ENCODE results near the gene VPS35L. TPM values are rescaled to one million over a fixed set of nuclear protein-coding genes. Genes with fewer than 3 reads are reported as not detected.
A peak's percentile ranks its signal among the peaks of the same experiment; 100 is the strongest.

The VPS35L gene
- total RNA-seq, 4 donors from 2014 or later = 41.4 to 68.1 (median 61.1) TPM

GRCh38 chr16:19605701-19606100, 50.2 kb downstream of the VPS35L start:
- Histone ChIP-seq H3K36me3 (peaks cover 0 to 71% (median 0%) of the 10 kb centered on the region in 3 donors), H3K4me3 (no peak overlapping the region), H3K27ac (peak overlapping the region in 1 of 4 donors; percentile 21), H3K27me3 (no peaks in the 10 kb centered on the region), H3K9me3 (no peaks in the 10 kb centered on the region), H3K4me1 (peaks cover 0 to 10% (median 0%) of the 10 kb centered on the region in 4 donors)
- no peak for TF ChIP-seq CTCF (IDR thresholded peaks at IDR 0.05)
- TF ChIP-seq POLR2A (IDR thresholded peaks at IDR 0.05) = no peak
- no peak for TF ChIP-seq EP300 (IDR thresholded peaks at IDR 0.05)
- no peak for DNase-seq (ENCODE audit: low spot score in 2 of 2)
- WGBS, 2 donors = 89 to 93% methylated on average over 1 of the region's 1 CpG

DNA sequence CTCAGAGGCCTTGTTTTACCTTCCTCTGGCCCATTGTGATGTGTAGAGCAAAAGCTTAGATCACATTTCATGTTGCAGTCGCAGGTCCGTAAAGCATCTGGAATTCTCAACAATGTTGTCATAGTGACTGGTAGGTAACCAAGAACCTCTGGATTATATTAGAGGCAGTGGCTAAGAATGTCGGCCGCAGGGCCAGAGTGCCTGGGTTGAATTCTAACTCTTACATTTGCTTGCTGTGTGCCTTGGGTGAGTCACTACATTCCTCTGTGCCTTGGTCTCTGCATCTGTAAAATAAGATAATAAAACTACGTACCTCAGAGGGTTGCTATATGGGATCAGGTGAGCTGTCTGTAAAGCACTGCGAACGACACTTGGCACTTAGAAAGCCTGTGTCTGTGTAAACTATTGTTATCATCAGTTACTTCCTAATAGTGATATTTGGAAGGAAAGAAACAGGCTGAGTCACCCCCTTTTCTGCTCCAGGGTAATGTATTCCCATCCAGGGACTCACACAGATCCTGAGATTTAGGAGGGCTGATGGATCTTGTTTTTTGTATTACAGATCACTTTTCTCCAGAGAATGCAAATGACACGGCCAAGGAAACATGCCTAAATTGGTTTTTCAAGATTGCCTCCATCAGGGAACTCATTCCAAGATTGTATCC, 52.2 kb downstream of the VPS35L start:
- no peak for TF ChIP-seq POLR2A (IDR thresholded peaks at IDR 0.05)
- TF ChIP-seq EP300 (IDR thresholded peaks at IDR 0.05) = no peak
- no peak for TF ChIP-seq CTCF (IDR thresholded peaks at IDR 0.05)
- Histone ChIP-seq H3K27ac (no peak overlapping the region), H3K4me1 (peaks cover 0 to 4% (median 0%) of the 10 kb centered on the region in 4 donors), H3K9me3 (no peaks in the 10 kb centered on the region), H3K27me3 (no peaks in the 10 kb centered on the region), H3K36me3 (peaks cover 0 to 80% (median 0%) of the 10 kb centered on the region in 3 donors), H3K4me3 (no peak overlapping the region)
- DNase-seq (ENCODE audit: low spot score in 2 of 2) = no peak
- WGBS, 2 donors = 91 to 96% methylated on average over 8 of the region's 8 CpGs

DNA sequence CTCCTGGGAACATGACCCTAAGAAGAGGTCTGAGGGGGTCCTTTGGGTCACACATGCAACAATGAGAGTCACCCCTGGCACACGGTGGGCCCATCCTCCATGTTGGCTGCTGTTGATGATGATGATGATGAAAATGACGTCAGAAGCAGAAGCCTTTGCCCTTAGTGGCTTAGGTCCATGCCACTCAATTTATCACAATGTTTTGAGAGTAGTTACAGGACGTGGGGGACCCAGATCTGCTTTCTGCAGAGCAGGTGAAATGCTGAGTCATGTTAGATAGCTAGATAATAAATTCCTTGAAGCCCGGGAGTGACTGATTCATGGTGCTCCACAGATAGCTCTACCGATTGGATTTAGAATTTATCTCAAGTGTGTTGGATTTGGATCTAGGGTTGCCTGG, 53.9 kb downstream of the VPS35L start:
- WGBS, 2 donors = 81 to 90% methylated on average over 5 of the region's 5 CpGs
- TF ChIP-seq CTCF (IDR thresholded peaks at IDR 0.05) (no peak), POLR2A (IDR thresholded peaks at IDR 0.05) (no peak), EP300 (IDR thresholded peaks at IDR 0.05) (no peak)
- Histone ChIP-seq H3K36me3 (peaks cover 0 to 87% (median 0%) of the 10 kb centered on the region in 3 donors), H3K27me3 (no peaks in the 10 kb centered on the region), H3K4me1 (peaks cover 0 to 4% (median 0%) of the 10 kb centered on the region in 4 donors), H3K27ac (no peak overlapping the region), H3K9me3 (no peaks in the 10 kb centered on the region), H3K4me3 (no peak overlapping the region)
- DNase-seq (ENCODE audit: low spot score in 2 of 2) = no peak

- DNase-seq (ENCODE audit: low spot score in 2 of 2) = no peak
- TF ChIP-seq POLR2A (IDR thresholded peaks at IDR 0.05) (no peak), CTCF (IDR thresholded peaks at IDR 0.05) (no peak), EP300 (IDR thresholded peaks at IDR 0.05) (no peak)
- Histone ChIP-seq H3K4me3 (no peak overlapping the region), H3K27ac (no peak overlapping the region), H3K36me3 (peaks cover 0 to 91% (median 0%) of the 10 kb centered on the region in 3 donors), H3K27me3 (no peaks in the 10 kb centered on the region), H3K9me3 (no peaks in the 10 kb centered on the region), H3K4me1 (no peaks in the 10 kb centered on the region)
- 83 to 86% methylated on average over 13 of the region's 13 CpGs for WGBS, 2 donors
These were observed 54.7 kb downstream of the VPS35L start for GRCh38 chr16:19610200-19610599.

GRCh38 chr16:19613834-19614233, 58.3 kb downstream of the VPS35L start:
- no peaks in the 10 kb centered on the region for H3K9me3 ChIP-seq
- TF ChIP-seq EP300 (IDR thresholded peaks at IDR 0.05) (no peak), POLR2A (IDR thresholded peaks at IDR 0.05) (no peak), CTCF (IDR thresholded peaks at IDR 0.05) (no peak)
- H3K27me3 ChIP-seq = no peaks in the 10 kb centered on the region
- peaks cover 0 to 86% (median 0%) of the 10 kb centered on the region in 3 donors for H3K36me3 ChIP-seq
- peak overlapping the region in 1 of 4 donors; percentile 39 for H3K27ac ChIP-seq
- DNase-seq (ENCODE audit: low spot score in 2 of 2) = no peak
- H3K4me1 ChIP-seq = no peaks in the 10 kb centered on the region
- 70 to 82% methylated on average over 5 of the region's 5 CpGs for WGBS, 2 donors
- no peak overlapping the region for H3K4me3 ChIP-seq

Measured in tibial nerve (tissue), 4 donors.